SK-N-SH treated with all-trans-retinoic acid at 6 μM for 48 hours (cell line): ENCODE measurements around the gene GRAMD1B.

Source experiments
- ATAC-seq: fragments of 200-7000 bp; cut with Tn5 transposase; 3 replicates; pipeline ENCODE4 v1.9.1; 2020; ENCODE audit warnings: mild to moderate bottlenecking, moderate library complexity
- CREB5 ChIP-seq: fragments of 250-450 bp; sonication (Bioruptor Pico); IDR thresholded peaks from 2 replicates; pipeline ENCODE4 v1.5.1; 2020; ENCODE audit warnings: low read depth, mild to moderate bottlenecking, moderate library complexity
- CSDC2 ChIP-seq: fragments of 250-450 bp; sonication (Bioruptor Pico); IDR thresholded peaks from 2 replicates; pipeline ENCODE4 v1.5.0; 2020; ENCODE audit warnings: mild to moderate bottlenecking, moderate library complexity
- CSRNP3 ChIP-seq: fragments of 250-450 bp; sonication (Bioruptor Pico); IDR thresholded peaks from 2 replicates; pipeline ENCODE4 v1.5.1; 2021; ENCODE audit warnings: mild to moderate bottlenecking, moderate library complexity
- ESRRG ChIP-seq: fragments of 250-450 bp; sonication (Bioruptor Pico); IDR thresholded peaks from 2 replicates; pipeline ENCODE4 v1.6.1; 2021; ENCODE audit warnings: mild to moderate bottlenecking
- GLIS3 ChIP-seq: fragments of 250-450 bp; sonication (Bioruptor Pico); IDR thresholded peaks from 2 replicates; pipeline ENCODE4 v1.5.0; 2020; ENCODE audit warnings: mild to moderate bottlenecking, moderate library complexity
- ISL1 ChIP-seq: fragments of 250-450 bp; sonication (Bioruptor Pico); IDR thresholded peaks from 2 replicates; pipeline ENCODE4 v2.1.2; 2022; ENCODE audit warnings: mild to moderate bottlenecking, moderate library complexity
- OSR1 ChIP-seq: fragments of 250-450 bp; sonication (Bioruptor Pico); IDR thresholded peaks from 2 replicates; pipeline ENCODE4 v1.8.0; 2022; ENCODE audit warnings: moderate library complexity, mild to moderate bottlenecking, inconsistent platforms
- PATZ1 ChIP-seq: fragments of 250-450 bp; sonication (Bioruptor Pico); IDR thresholded peaks from 2 replicates; pipeline ENCODE4 v1.8.0; 2020; ENCODE audit warnings: mild to moderate bottlenecking, moderate library complexity, borderline replicate concordance
- POU6F1 ChIP-seq: fragments of 250-450 bp; sonication (Bioruptor Pico); IDR thresholded peaks from 2 replicates; pipeline ENCODE4 v1.8.0; 2021; ENCODE audit warnings: low read depth, mild to moderate bottlenecking, moderate library complexity, borderline replicate concordance
- RARB ChIP-seq: fragments of 250-450 bp; sonication (Bioruptor Pico); IDR thresholded peaks from 2 replicates; pipeline ENCODE4 v1.8.0; 2021; ENCODE audit warnings: mild to moderate bottlenecking, moderate library complexity
- SNAI2 ChIP-seq: fragments of 250-450 bp; sonication (Bioruptor Pico); IDR thresholded peaks from 2 replicates; pipeline ENCODE4 v1.5.0; 2020; ENCODE audit warnings: mild to moderate bottlenecking, moderate library complexity
- TCF4 ChIP-seq: fragments of 250-450 bp; sonication (Bioruptor Pico); IDR thresholded peaks from 2 replicates; pipeline ENCODE4 v1.8.0; 2021; ENCODE audit warnings: mild to moderate bottlenecking, moderate library complexity, borderline replicate concordance
- TOX ChIP-seq: fragments of 250-450 bp; sonication (Bioruptor Pico); IDR thresholded peaks from 2 replicates; pipeline ENCODE4 v1.8.0; 2021; ENCODE audit warnings: mild to moderate bottlenecking, moderate library complexity, borderline replicate concordance
- TSHZ2 ChIP-seq: fragments of 250-450 bp; sonication (Bioruptor Pico); IDR thresholded peaks from 2 replicates; pipeline ENCODE4 v1.5.0; 2020; ENCODE audit warnings: mild to moderate bottlenecking, moderate library complexity
- ZC3H10 ChIP-seq: fragments of 250-450 bp; sonication (Bioruptor Pico); IDR thresholded peaks from 2 replicates; pipeline ENCODE4 v1.5.1; 2021; ENCODE audit warnings: mild to moderate bottlenecking, moderate library complexity
- ZFP3 ChIP-seq: fragments of 250-450 bp; sonication (Bioruptor Pico); IDR thresholded peaks from 2 replicates; pipeline ENCODE4 v1.5.0; 2020; ENCODE audit warnings: mild to moderate bottlenecking, moderate library complexity
- ZFP30 ChIP-seq: fragments of 450-650 bp; formaldehyde crosslinking; IDR thresholded peaks from 2 replicates; pipeline ENCODE4 v1.5.0; 2022; ENCODE audit warnings: mild to moderate bottlenecking, moderate library complexity
- ZNF565 ChIP-seq: fragments of 450-650 bp; formaldehyde crosslinking; conservative IDR thresholded peaks from 2 replicates; pipeline ENCODE4 v1.5.0; 2020; ENCODE audit warnings: low read depth, mild to moderate bottlenecking, moderate library complexity

Gene GRAMD1B

GRCh38 chr11:123391646-123392348 lies 38.3 kb upstream of the GRAMD1B start:
- TF ChIP-seq CSDC2 (CRISPR knock-in tag) (no peak), POU6F1 (no peak), CREB5 (CRISPR knock-in tag) (no peak), ISL1 (no peak)
- ATAC-seq: no peak

- TF ChIP-seq ZFP30 (CRISPR knock-in tag): no peak
- no peak for TF ChIP-seq ZC3H10
- TF ChIP-seq POU6F1: no peak
- TF ChIP-seq ESRRG: no peak
- no peak for TF ChIP-seq CREB5 (CRISPR knock-in tag)
- no peak for TF ChIP-seq TOX (CRISPR knock-in tag)
- no peak for TF ChIP-seq GLIS3
- TF ChIP-seq RARB (CRISPR knock-in tag): no peak
- TF ChIP-seq TSHZ2 (CRISPR knock-in tag): no peak
- no peak for TF ChIP-seq OSR1 (CRISPR knock-in tag)
- no peak for TF ChIP-seq ZNF565
- no peak for TF ChIP-seq TCF4 (CRISPR knock-in tag)
- TF ChIP-seq PATZ1 (CRISPR knock-in tag): no peak
- no peak for TF ChIP-seq SNAI2 (CRISPR knock-in tag)
- no peak for TF ChIP-seq CSRNP3
- no peak for TF ChIP-seq ZFP3 (CRISPR knock-in tag)
- no peak for TF ChIP-seq CSDC2 (CRISPR knock-in tag)
Measured at GRCh38 chr11:123392431-123392830, 37.6 kb upstream of the GRAMD1B start.

More at GRCh38 chr11:123392431-123392830, 37.6 kb upstream of the GRAMD1B start:
- no peak for ATAC-seq
